Sciatic nerve (tissue), 2 donors: ENCODE results near the gene P3H2. TPM values are rescaled to one million over a fixed set of nuclear protein-coding genes. Genes with fewer than 3 reads are reported as not detected.

Experiments
- ATAC-seq: fragments of 200-7000 bp; cut with Tn5 transposase; one replicate; pipeline ENCODE4 v1.9.1; 2020; ENCODE audit warnings: mild to moderate bottlenecking, moderate library complexity
- DNase-seq: peaks from one replicate; pipeline ENCODE4 v3.0.0-alpha.2; 2020; ENCODE audit warnings: low spot score
- intact Hi-C: fragments of 100-400 bp; cut with DNase I; formaldehyde crosslinking; loops from one replicate; pipeline ENCODE4 v1.14.2; 2022
- total RNA-seq: library from RNA; stranded (reverse); fragmentation: NEBNext Ultra II Directional; extraction: Animal tissue kit (Norgen Biotek cat#: 25700); gene quantifications from one replicate; pipeline ENCODE4 v1.2.1, GENCODE V29; 2021
- donor health status: DM: no; HTN: no; CAD: no.
- donor health status: DM: no; HTN: no; CAD: no.

The P3H2 gene
- total RNA-seq, 1 donor from 2014 or later = 18.9 TPM

DNA sequence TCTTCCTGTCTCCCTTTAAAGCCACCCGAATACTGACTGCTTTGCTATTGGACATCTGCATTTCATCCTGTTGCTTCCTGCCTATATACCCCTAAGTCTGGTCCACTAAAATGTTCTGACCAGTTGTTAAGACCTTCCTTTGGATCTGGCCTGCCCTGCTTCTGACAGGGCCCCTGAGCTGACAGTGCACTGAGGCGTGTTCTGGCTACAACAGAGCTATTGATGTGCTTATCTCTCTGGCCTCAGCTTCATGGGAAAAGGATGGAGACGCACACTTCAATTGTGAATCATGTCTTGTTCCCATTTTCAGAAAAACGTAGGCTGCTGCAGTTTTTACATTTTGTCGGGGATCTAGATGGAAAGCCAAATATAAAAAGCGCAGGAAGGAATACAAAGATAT is 7.1 kb upstream of the P3H2 start:
- ATAC-seq (no peak), DNase-seq (no peak)
- intact Hi-C loops = no loop called here

GRCh38 chr3:190127195-190127594 is 6.5 kb upstream of the P3H2 start:
- intact Hi-C loops = no loop called here
- no peak for ATAC-seq
- DNase-seq = no peak

- no peak for DNase-seq
- intact Hi-C loops = no loop called here
- ATAC-seq = no peak
These were observed 4.9 kb upstream of the P3H2 start for GRCh38 chr3:190125436-190126068.

- intact Hi-C loops = no loop called here
- DNase-seq (no peak), ATAC-seq (no peak)
These were observed 3.4 kb upstream of the P3H2 start for GRCh38 chr3:190124067-190124466.

DNA sequence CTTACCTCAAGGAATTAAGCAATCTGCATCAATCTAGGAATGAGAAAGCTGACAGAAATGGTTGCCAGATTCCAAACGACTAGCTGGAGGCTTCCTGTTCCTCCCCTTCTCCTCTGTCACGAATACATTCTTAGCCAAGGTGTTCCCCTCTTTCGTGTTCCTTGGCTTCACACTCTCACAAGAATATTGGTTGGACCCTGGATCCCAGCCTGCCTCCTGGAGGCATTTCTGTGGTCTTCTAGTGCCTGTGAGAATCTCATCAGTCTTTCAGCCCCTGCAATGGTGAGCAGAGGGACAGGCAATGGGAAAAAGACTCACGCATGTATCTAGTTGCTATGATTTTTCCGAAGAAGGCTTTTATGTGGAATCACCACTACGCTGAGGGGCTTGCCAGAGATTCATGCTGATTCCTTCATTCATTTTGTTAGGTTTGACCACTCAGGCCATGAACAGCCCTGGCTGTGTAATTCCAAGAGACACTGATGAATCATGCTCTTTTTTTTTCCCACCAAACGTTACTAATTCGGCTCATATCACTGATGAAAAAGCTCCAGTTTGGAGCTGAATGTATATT is 1.6 kb upstream of the P3H2 start:
- intact Hi-C loops = no loop called here
- no peak for ATAC-seq
- DNase-seq = no peak

DNA sequence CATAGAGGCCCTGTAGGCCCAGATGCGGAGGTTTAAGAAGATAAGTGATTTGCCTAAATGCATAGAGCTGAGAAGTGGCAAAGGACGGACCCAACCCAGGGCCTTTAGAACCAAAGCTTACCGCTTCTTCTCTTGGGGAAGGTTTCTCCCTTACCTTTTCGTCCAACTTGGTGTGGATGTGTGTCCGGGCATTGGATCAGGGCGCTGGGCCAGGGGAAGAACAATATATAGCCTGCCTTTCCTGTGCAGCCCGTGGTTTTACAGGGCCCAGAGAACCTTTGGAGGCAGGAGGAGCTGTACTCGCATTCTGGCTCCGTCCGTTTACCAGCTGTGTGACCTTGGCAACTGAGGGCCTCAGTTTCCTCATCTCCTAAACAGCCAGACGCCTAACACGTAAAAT is 686 bp upstream of the P3H2 start:
- ATAC-seq (no peak), DNase-seq (no peak)
- intact Hi-C loops = no loop called here

GRCh38 chr3:190121061-190121377 is 322 bp upstream of the P3H2 start:
- intact Hi-C loops = no loop called here
- DNase-seq = no peak
- no peak for ATAC-seq

GRCh38 chr3:190119461-190120268 is 1.0 kb downstream of the P3H2 start:
- intact Hi-C loops = no loop called here
- ATAC-seq = no peak
- no peak for DNase-seq

DNA sequence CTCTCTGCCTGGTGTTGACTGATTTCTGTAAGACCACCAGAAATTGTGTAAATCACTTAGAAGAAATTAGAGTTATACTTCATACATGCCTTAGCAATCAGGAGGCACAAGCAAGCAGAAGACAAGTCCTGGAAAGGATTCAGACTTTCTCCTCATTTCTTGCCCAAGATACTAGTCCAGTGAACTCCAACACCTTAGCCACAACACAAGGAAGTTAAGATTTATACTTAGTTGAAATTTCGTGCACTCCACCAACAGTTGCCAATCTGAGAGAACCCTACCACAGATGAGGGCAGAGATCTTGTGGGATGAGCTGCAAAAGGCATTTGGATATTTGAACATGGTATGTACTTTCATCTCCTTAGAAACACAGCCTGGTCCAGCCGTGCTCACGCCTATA is 2.3 kb downstream of the P3H2 start:
- ATAC-seq = no peak
- intact Hi-C loops = no loop called here

DNA sequence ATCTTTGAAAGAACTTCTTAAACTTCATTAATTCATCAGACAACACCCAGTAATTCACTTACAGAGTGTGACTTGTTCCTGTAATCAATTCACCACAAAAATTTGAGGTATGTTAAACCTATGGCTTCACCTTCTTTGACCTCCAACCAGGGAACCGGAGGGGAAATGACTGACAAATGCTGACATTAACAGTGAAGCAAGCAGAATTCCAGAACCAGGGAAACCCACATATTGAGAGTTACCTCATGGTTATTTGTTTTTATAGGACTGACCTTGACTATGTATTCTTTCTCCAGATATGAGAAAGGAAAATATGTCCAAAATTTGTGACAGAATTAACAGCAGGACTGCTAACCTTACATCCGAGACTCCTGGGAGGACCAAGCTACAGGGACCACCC is 2.7 kb downstream of the P3H2 start:
- DNase-seq = no peak
- ATAC-seq = no peak
- intact Hi-C loops = no loop called here

More for the DNA sequence above, 2.3 kb downstream of the P3H2 start:
- DNase-seq = no peak

DNA sequence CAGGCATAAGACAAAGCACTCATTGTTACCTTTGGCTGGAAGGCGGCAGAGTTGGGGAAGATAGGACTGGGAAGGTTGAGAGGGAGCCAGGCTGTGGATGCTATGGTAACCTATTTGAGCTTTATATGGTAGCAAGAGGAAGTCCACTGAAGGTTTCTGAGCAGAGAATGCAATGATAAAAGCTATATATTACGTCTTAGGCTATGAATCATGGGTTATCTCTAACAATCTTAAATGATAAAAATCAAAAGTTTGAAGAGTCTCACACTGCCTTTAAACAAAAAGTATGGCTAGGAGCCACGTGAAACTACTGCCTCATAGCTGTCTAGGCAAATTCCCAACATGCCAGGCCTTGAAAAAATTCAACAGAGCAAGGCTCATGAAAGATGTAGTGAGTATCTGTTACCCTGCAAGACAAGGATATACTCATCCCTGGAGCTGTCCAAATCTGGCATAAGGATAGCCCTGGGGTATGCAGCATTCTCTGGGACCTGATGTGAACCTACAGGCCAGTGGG is 4.1 kb downstream of the P3H2 start:
- ATAC-seq (no peak), DNase-seq (no peak)
- intact Hi-C loops = no loop called here

DNA sequence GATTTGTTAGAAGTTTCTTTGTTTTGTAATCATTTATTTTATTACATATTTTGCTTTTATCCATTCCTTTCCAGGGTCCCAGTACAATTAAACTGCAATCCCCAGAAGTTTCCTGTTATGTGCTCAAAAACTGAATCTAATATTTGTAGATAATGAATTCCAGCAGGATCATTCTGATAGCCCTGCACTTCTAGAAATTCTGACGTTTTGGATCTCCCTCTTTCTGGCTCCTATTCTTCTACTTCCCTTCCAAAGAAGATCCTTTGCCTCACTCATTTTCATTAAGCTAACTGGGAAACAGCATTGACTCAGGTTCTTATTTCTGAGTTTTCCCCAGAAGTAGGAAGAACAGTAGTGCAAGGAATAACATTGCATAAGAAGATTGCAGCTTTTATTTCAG is 9.9 kb downstream of the P3H2 start:
- intact Hi-C loops = no loop called here
- no peak for DNase-seq
- ATAC-seq = no peak

- intact Hi-C loops = no loop called here
- ATAC-seq (no peak), DNase-seq (no peak)
These were observed 11.3 kb downstream of the P3H2 start for GRCh38 chr3:190109441-190109840.

DNA sequence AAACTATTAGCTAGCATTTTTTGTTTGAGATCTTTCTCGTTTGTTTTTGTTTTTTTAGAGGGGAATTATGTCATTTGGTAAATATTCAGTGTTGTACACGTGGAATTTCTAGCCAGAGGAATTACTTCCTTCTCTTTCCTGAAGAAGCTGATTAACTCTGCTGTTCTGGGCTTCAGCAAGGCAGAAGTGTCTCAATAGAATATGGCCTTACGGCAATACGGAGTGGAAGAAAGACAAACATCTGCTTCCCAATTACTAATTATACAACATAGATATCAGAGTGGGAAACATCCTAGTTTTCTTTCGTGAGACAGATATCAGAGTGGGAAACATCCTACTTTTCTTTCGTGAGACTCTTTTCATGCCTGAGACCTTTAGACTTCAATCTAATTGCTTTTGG is 11.9 kb downstream of the P3H2 start:
- intact Hi-C loops = no loop called here
- no peak for DNase-seq
- ATAC-seq = no peak

DNA sequence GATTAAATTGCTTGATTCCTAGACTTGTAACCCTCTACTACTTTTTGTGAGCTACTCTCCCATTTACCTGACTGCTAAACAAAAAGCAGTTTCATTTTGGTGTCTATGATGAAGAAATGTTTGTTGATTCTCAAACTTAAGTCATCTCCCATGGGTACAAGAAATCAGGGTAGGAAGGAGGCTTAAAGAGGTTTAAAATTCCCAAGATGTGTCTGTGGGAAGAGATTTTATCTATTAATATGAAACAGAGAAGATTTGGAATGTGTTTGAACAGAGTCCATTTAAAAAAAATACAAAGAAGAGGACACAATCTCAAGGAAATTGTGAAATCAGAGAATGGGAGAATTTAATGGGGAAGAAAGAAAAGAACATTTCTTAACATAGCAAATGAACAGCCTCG is 14.8 kb downstream of the P3H2 start:
- ATAC-seq (no peak), DNase-seq (no peak)
- intact Hi-C loops = no loop called here

GRCh38 chr3:190101320-190102011 is 19.2 kb downstream of the P3H2 start:
- no peak for ATAC-seq

DNA sequence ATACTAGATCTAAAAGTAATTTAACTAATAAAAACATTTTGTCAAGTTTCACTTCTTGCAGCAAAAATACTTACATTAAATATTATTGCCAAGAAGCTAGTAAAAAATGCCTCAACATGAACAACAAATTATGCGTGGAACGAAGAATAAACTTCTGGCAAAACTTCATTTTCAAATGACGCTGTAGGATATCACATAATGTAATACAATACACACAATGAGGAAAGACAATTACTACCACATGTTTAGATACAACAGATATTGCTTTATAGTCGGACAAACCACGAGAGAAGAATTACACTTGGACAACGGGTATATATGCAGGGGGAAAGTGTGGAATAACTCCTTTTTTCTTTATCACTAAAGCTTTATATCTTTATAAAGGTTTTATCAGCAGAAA is 21.6 kb downstream of the P3H2 start:
- ATAC-seq = no peak
- intact Hi-C loops = no loop called here

More at GRCh38 chr3:190101320-190102011, 19.2 kb downstream of the P3H2 start:
- intact Hi-C loops = no loop called here
- no peak for DNase-seq

GRCh38 chr3:190097617-190098016 is 23.1 kb downstream of the P3H2 start:
- intact Hi-C loops = no loop called here
- ATAC-seq (no peak), DNase-seq (no peak)

More for the DNA sequence above, 21.6 kb downstream of the P3H2 start:
- DNase-seq = no peak

DNA sequence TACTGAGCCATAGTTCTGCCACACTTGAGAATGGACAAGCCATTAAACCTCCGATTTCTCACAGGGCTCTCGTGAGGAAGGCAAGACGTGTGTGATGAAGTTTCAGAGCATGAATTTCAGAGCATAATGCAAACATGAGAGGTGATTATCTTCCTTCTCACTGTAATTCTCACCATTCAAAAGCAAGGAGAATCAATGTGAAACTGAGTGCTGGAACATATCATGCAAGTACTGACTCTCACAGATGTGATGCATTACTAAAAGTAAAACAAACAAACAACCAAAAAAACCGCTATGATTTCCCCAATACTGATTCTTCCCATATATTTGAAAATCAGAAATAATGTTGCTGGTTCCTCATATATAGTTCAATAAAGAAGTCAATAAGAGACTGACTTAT is 23.7 kb downstream of the P3H2 start:
- DNase-seq = no peak
- no peak for ATAC-seq
- intact Hi-C loops = no loop called here

DNA sequence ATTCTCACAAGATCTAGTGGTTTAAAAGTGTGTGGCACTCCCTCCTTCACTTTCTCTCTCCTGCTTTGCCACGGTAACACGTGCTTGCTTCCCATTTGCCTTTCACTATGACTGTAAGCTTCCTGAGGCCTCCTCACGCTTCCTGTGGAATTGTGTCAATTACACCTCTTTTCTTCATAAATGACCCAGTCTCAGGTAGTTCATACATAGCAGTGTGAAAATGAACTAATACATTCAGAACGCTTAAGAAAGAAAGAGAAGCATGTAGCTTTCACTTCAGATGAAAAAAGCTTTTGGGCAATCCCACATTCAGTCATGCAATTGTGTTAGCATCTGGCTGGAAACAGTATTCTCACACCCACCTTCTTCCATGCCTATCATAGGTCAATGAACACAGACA is 24.4 kb downstream of the P3H2 start:
- intact Hi-C loops = no loop called here
- ATAC-seq (no peak), DNase-seq (no peak)
